H9 (cell line): ENCODE data around the gene DALRD3. TPM values are rescaled to one million over a fixed set of nuclear protein-coding genes. Genes with fewer than 3 reads are reported as not detected.

ENCODE experiments used
- DNase-seq: peaks from one replicate; pipeline ENCODE4 v3.0.0-alpha.2; 2017
- H2AFZ ChIP-seq: one replicate; pipeline ENCODE4 v1.6.1; 2013; ENCODE audit warnings: mild to moderate bottlenecking, low read length, control low read depth, moderate library complexity
- H2AK5ac ChIP-seq: 2 replicates; pipeline ENCODE4 v1.6.1; 2013; ENCODE audit warnings: low read length, control low read depth, mixed read lengths; ENCODE audit not compliant: insufficient read length
- H2BK120ac ChIP-seq: one replicate; pipeline ENCODE4 v1.6.1; 2013; ENCODE audit warnings: low read depth, mild to moderate bottlenecking, low read length, control low read depth, inconsistent platforms; ENCODE audit not compliant: poor library complexity, severe bottlenecking
- H2BK12ac ChIP-seq: 2 replicates; pipeline ENCODE4 v1.6.1; 2013; ENCODE audit warnings: low read length, control low read depth, mixed read lengths, low read depth; ENCODE audit not compliant: insufficient read length
- H2BK15ac ChIP-seq: 2 replicates; pipeline ENCODE4 v1.6.1; 2013; ENCODE audit warnings: low read depth, low read length, control low read depth
- H2BK20ac ChIP-seq: one replicate; pipeline ENCODE4 v1.6.1; 2013; ENCODE audit warnings: low read depth, mild to moderate bottlenecking, low read length, control low read depth, inconsistent platforms; ENCODE audit not compliant: poor library complexity, severe bottlenecking
- H2BK5ac ChIP-seq: 2 replicates; pipeline ENCODE4 v1.6.1; 2013; ENCODE audit warnings: low read length, control low read depth, mixed read lengths; ENCODE audit not compliant: insufficient read length
- H3K14ac ChIP-seq: 2 replicates; pipeline ENCODE4 v1.6.1; 2013; ENCODE audit warnings: low read length, control low read depth; ENCODE audit not compliant: insufficient read depth
- H3K18ac ChIP-seq: 2 replicates; pipeline ENCODE4 v1.6.1; 2013; ENCODE audit warnings: low read depth, mild to moderate bottlenecking, mixed read lengths, low read length, control low read depth; ENCODE audit not compliant: insufficient read length
- H3K23ac ChIP-seq: 2 replicates; pipeline ENCODE4 v1.6.1; 2013; ENCODE audit warnings: low read length, control low read depth, mixed read lengths, low read depth; ENCODE audit not compliant: insufficient read length
- H3K23me2 ChIP-seq: 2 replicates; pipeline ENCODE4 v1.6.1; 2013; ENCODE audit warnings: low read depth, mild to moderate bottlenecking, mixed read lengths, low read length, control low read depth; ENCODE audit not compliant: insufficient read length, poor library complexity, severe bottlenecking
- H3K27ac ChIP-seq: 2 replicates; pipeline ENCODE4 v1.5.1; 2013; ENCODE audit warnings: low read length, control low read depth, mixed read lengths, low read depth; ENCODE audit not compliant: insufficient read length
- H3K27me3 ChIP-seq: 2 replicates; pipeline ENCODE4 v1.6.1; 2013; ENCODE audit warnings: low read length, control low read depth, inconsistent platforms; ENCODE audit not compliant: insufficient read depth
- H3K4ac ChIP-seq: 2 replicates; pipeline ENCODE4 v1.6.1; 2013; ENCODE audit warnings: low read depth, mild to moderate bottlenecking, control low read depth, inconsistent platforms, low read length, moderate library complexity
- H3K4me1 ChIP-seq: 2 replicates; pipeline ENCODE4 v1.6.1; 2013; ENCODE audit warnings: low read length, control low read depth, inconsistent platforms; ENCODE audit not compliant: insufficient read depth
- H3K4me2 ChIP-seq: 2 replicates; pipeline ENCODE4 v1.6.1; 2013; ENCODE audit warnings: low read length, control low read depth, mixed read lengths; ENCODE audit not compliant: insufficient read length, insufficient read depth
- H3K56ac ChIP-seq: 2 replicates; pipeline ENCODE4 v1.6.1; 2013; ENCODE audit warnings: low read depth, mild to moderate bottlenecking, mixed read lengths, low read length, control low read depth; ENCODE audit not compliant: insufficient read length
- H3K79me1 ChIP-seq: 2 replicates; pipeline ENCODE4 v1.6.1; 2013; ENCODE audit warnings: low read depth, mild to moderate bottlenecking, moderate library complexity, low read length, control low read depth, inconsistent platforms; ENCODE audit not compliant: insufficient read depth, poor library complexity, severe bottlenecking
- H3K79me2 ChIP-seq: 2 replicates; pipeline ENCODE4 v1.6.1; 2013; ENCODE audit warnings: low read length, control low read depth, inconsistent platforms; ENCODE audit not compliant: insufficient read depth
- H3K9ac ChIP-seq: 2 replicates; pipeline ENCODE4 v1.6.1; 2013; ENCODE audit warnings: low read length, control low read depth, mixed read lengths; ENCODE audit not compliant: insufficient read length; ENCODE audit errors: extremely low read depth
- H3K9me3 ChIP-seq: one replicate; pipeline ENCODE4 v1.6.1; 2013; ENCODE audit warnings: low read depth, low read length, inconsistent platforms; ENCODE audit not compliant: control insufficient read depth
- H3T11ph ChIP-seq: one replicate; pipeline ENCODE4 v1.6.1; 2013; ENCODE audit warnings: mild to moderate bottlenecking, low read length, control low read depth, inconsistent platforms
- H4K20me1 ChIP-seq: one replicate; pipeline ENCODE4 v1.6.1; 2013; ENCODE audit not compliant: control insufficient read depth, insufficient read length, insufficient read depth
- H4K5ac ChIP-seq: 2 replicates; pipeline ENCODE4 v1.6.1; 2013; ENCODE audit warnings: low read depth, mild to moderate bottlenecking, mixed read lengths, low read length, control low read depth; ENCODE audit not compliant: insufficient read length
- H4K8ac ChIP-seq: replicated peaks from 2 replicates; pipeline ENCODE4 v1.6.1; 2013; ENCODE audit warnings: low read length, control low read depth, mixed read lengths, low read depth; ENCODE audit not compliant: insufficient read length
- H4K91ac ChIP-seq: 2 replicates; pipeline ENCODE4 v1.6.1; 2013; ENCODE audit warnings: low read depth, mild to moderate bottlenecking, moderate library complexity, mixed read lengths, low read length, control low read depth; ENCODE audit not compliant: insufficient read length
- H3K27ac Mint-ChIP-seq, 3 experiments: 2 replicates in 2 of 3; 3 replicates in 1 of 3; pipeline ENCODE4 v1.8.0; 2020 to 2021; ENCODE audit warnings: mixed read lengths in 3 of 3, mild to moderate bottlenecking in 1 of 3, moderate library complexity in 1 of 3
- H3K27me3 Mint-ChIP-seq: 2 replicates; pipeline ENCODE4 v1.8.0; 2021; ENCODE audit warnings: low read depth, mild to moderate bottlenecking, moderate library complexity, mixed read lengths
- H3K36me3 Mint-ChIP-seq, 3 experiments: 2 replicates in 2 of 3; 3 replicates in 1 of 3; pipeline ENCODE4 v1.8.0; 2020 to 2021; ENCODE audit warnings: low read depth in 3 of 3, mixed read lengths in 3 of 3; ENCODE audit not compliant: insufficient read depth in 1 of 3
- H3K4me1 Mint-ChIP-seq, 2 experiments: 2 replicates each; pipeline ENCODE4 v1.8.0; 2020; ENCODE audit warnings: mixed read lengths in 2 of 2
- H3K4me3 Mint-ChIP-seq, 2 experiments: 2 replicates in 1 of 2; 3 replicates in 1 of 2; pipeline ENCODE4 v1.8.0; 2020 to 2021; ENCODE audit warnings: mild to moderate bottlenecking in 2 of 2, mixed read lengths in 2 of 2, moderate library complexity in 1 of 2
- H3K9me3 Mint-ChIP-seq, 2 experiments: 2 replicates in 1 of 2; 3 replicates in 1 of 2; pipeline ENCODE4 v1.8.0; 2020; ENCODE audit warnings: mild to moderate bottlenecking in 2 of 2, mixed read lengths in 2 of 2, moderate library complexity in 1 of 2
- CTCF ChIP-seq: fragments of 200-600 bp; sonication (generic); conservative IDR thresholded peaks from 3 replicates; pipeline ENCODE4 v1.8.0; 2021; ENCODE audit warnings: antibody characterized with exemption, mild to moderate bottlenecking
- WGBS: extraction: QIAGEN DNeasy Blood & Tissue Kit; methylation state at CpG from one replicate; pipeline ENCODE4 v1.1.7; 2013; ENCODE audit warnings: missing lambda C conversion rate, low lambda C conversion rate, mixed read lengths; ENCODE audit not compliant: insufficient read length; ENCODE audit errors: extremely low coverage; 5-methylcytosine and 5-hydroxymethylcytosine counted together
- total RNA-seq: library from RNA; stranded (reverse); gene quantifications from 2 replicates; pipeline ENCODE4 v1.2.1, GENCODE V29; 2021

DALRD3 gene
- total RNA-seq, 1 experiment from 2014 or later = 32.3 TPM

GRCh38 chr3:49001155-49001554 lies 17.2 kb downstream of the DALRD3 start:
- Histone ChIP-seq H3K9me3 (no peaks in the 10 kb centered on the region), H2BK12ac (no peak overlapping the region), H4K8ac (no peak overlapping the region), H3K18ac (no peak overlapping the region), H4K5ac (no peak overlapping the region), H3K4ac (no peak overlapping the region), H2AFZ (no peak overlapping the region), H3K79me2 (no peaks in the 10 kb centered on the region), H3K56ac (no peak overlapping the region), H3K27me3 (no peaks in the 10 kb centered on the region), H3T11ph (no peak overlapping the region), H2AK5ac (no peak overlapping the region), H4K91ac (no peak overlapping the region), H3K4me2 (no peak overlapping the region), H2BK20ac (no peak overlapping the region), H3K23me2 (no peaks in the 10 kb centered on the region), H3K27ac (no peak overlapping the region), H3K14ac (no peak overlapping the region), H3K79me1 (no peaks in the 10 kb centered on the region), H3K4me1 (no peaks in the 10 kb centered on the region), H3K9ac (no peak overlapping the region), H2BK120ac (no peak overlapping the region), H2BK5ac (no peak overlapping the region), H2BK15ac (no peak overlapping the region), H4K20me1 (no peaks in the 10 kb centered on the region), H3K23ac (no peak overlapping the region)
- Mint-ChIP-seq H3K9me3 (no peaks in the 10 kb centered on the region), H3K27ac (peak overlapping the region; percentile 28 to 83 (median 82); a peak in 4 of 7 replicates), H3K36me3 (peaks cover 0 to 7% (median 0%) of the 10 kb centered on the region in 3 experiments; a peak in 3 of 7 replicates), H3K4me1 (peaks cover 21 to 24% of the 10 kb centered on the region in 2 experiments), H3K27me3 (no peaks in the 10 kb centered on the region), H3K4me3 (no peak overlapping the region)
- TF ChIP-seq CTCF = peak; percentile 26; the same call in 1 of the 3 replicates
- no CpG with 5 or more reads among the region's 6 CpGs for WGBS
- no peak for DNase-seq
